Measurements from ENCODE around the gene SPRR2G. TPM values are rescaled to one million over a fixed set of nuclear protein-coding genes. Genes with fewer than 3 reads are reported as not detected.
"Not testable (repeated sequence)": the region's sequence is repeated elsewhere in the genome, so short reads cannot be mapped to it uniquely, and the experiment has no call there.

The SPRR2G gene
- total RNA-seq, 5 donors from 2014 or later (not counting 1 experiment from before 2014, with no cell fraction given) = not detected

DNA sequence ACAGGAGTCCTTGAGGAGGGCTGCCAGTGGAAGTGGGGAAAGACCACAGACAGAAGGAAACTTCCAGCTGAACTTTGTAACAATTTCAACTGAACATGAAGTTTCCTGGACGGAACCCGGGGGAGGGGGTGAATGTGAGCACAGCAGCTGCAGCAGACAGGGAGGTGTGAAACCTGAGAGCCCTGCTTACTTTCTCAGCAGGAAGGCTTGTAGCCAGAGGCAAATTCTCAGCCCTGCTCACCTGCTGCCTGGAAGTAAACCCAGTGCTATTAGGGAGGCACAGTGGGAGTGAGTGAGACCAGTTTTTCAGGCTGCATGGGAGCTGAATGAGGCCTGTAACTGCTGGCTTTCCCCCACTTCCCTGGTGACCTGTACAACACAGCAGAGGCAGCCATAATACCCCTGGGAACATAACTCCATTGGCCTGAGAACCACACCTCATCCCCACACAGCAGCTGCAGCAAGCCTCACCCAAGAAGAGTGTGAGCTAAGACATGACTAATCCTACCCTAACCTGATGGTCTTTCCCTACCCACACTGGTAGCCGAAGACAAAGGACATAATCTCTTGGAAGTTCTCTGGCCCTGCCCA, 27.8 kb downstream of the SPRR2G start:
- H3K36me3 Mint-ChIP-seq = no peaks in the 10 kb centered on the region
- ATAC-seq (replicated peaks in 1 of 4) = no peak
- POLR2A ChIA-PET = no interaction called here

DNA sequence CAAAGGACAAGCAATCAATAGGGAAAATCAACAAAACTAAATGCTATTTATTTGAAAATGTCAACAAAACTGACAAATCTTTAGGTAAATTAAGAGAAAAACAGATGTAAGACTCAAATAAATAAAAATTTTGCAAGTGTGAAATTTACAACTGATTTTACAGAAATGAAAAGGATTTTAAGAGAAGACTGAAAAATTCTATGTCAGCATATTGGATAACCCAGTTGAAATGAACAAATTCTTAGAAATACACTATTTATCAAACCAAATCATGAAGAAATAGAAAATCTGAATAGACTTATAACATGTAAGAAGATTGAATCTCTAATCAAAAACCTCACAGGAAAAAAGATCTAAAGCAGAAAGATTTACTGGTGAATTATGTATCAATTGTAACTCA, 29.7 kb downstream of the SPRR2G start:
- Mint-ChIP-seq H3K27ac (no peak overlapping the region), H3K36me3 (no peaks in the 10 kb centered on the region), H3K9me3 (peaks cover 12 to 19% (median 15%) of the 10 kb centered on the region in 3 donors), H3K4me1 (no peaks in the 10 kb centered on the region), H3K27me3 (peaks cover 23 to 28% of the 10 kb centered on the region in 2 donors), H3K4me3 (no peak overlapping the region)
- H3K27me3 ChIP-seq (replicated peaks in 1 of 2; ENCODE audit: control insufficient read depth in 2 of 2, extremely low read depth in 1 of 2, insufficient read depth in 2 of 2, low read length in 1 of 2) = peaks cover 2 to 4% of the 10 kb centered on the region in 2 experiments
- no peak for DNase-seq
- ChIA-PET POLR2A (no interaction called here), CTCF (no interaction called here)
- no peak for ATAC-seq (replicated peaks in 1 of 4)
- H3K4me1 ChIP-seq (ENCODE audit: control insufficient read depth in 1 of 2, extremely low read depth in 1 of 2, insufficient read depth in 2 of 2, low read length in 2 of 2) = no peaks in the 10 kb centered on the region
- no peak overlapping the region for H3K27ac ChIP-seq (ENCODE audit: low read length)
- H3K36me3 ChIP-seq (ENCODE audit: control insufficient read depth in 2 of 2, extremely low read depth in 1 of 2, insufficient read depth in 1 of 2, low read length in 1 of 2) = no peaks in the 10 kb centered on the region
- no peak overlapping the region for H3K4me3 ChIP-seq (ENCODE audit: control insufficient read depth in 1 of 2, extremely low read depth in 1 of 2, low read length in 1 of 2)
- no peaks in the 10 kb centered on the region for H3K9me3 ChIP-seq

More for the DNA sequence above, 27.8 kb downstream of the SPRR2G start:
- Mint-ChIP-seq H3K27me3 (peaks cover 16 to 19% of the 10 kb centered on the region in 2 donors), H3K4me3 (no peak overlapping the region), H3K9me3 (peaks cover 15 to 19% (median 15%) of the 10 kb centered on the region in 3 donors), H3K4me1 (no peaks in the 10 kb centered on the region), H3K27ac (no peak overlapping the region)
- 62% methylated on average over 3 of the region's 3 CpGs for WGBS (ENCODE audit: insufficient coverage)
- H3K36me3 ChIP-seq (ENCODE audit: control insufficient read depth in 2 of 2, extremely low read depth in 1 of 2, insufficient read depth in 1 of 2, low read length in 1 of 2) = no peaks in the 10 kb centered on the region
- DNase-seq = no peak
- no peaks in the 10 kb centered on the region for H3K4me1 ChIP-seq (ENCODE audit: control insufficient read depth in 1 of 2, extremely low read depth in 1 of 2, insufficient read depth in 2 of 2, low read length in 2 of 2)
- CTCF ChIA-PET = interaction anchor here in 1 of 2 donors (0.7 kb wide), 1 partner anchor 546 kb away, joined by 4 read pairs; no protein-coding TSS in a partner anchor
- no peak overlapping the region for H3K4me3 ChIP-seq (ENCODE audit: control insufficient read depth in 1 of 2, extremely low read depth in 1 of 2, low read length in 1 of 2)
- H3K27me3 ChIP-seq (replicated peaks in 1 of 2; ENCODE audit: control insufficient read depth in 2 of 2, extremely low read depth in 1 of 2, insufficient read depth in 2 of 2, low read length in 1 of 2) = peaks cover 2 to 4% of the 10 kb centered on the region in 2 experiments
- no peaks in the 10 kb centered on the region for H3K9me3 ChIP-seq
- no peak overlapping the region for H3K27ac ChIP-seq (ENCODE audit: low read length)

DNA sequence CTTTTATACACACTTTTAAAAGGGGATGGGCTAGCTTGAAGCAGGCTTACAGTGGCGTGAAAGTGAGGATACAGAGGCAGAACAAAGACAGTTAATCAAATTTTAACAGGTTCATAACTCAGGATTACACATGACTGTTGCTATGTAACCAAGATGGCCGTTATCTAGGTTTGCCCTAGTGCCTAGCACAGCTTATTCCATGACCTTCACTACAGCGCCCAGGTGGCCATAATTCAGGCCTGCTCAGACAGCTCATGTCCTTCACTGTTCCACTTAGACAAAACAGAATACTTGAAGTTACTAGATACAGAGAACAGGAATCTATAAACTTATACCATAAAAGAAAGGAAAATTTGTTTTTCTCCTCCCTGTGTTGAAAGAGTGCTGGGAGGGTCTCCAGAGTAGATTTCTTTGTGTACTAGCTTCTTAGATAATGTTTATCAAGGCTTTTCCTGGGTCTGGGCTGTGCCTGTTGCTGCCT, 31.2 kb downstream of the SPRR2G start:
- H3K9me3 ChIP-seq = no peaks in the 10 kb centered on the region
- Mint-ChIP-seq H3K9me3 (peaks cover 0 to 5% (median 1%) of the 10 kb centered on the region in 3 donors), H3K4me1 (no peaks in the 10 kb centered on the region), H3K4me3 (no peak overlapping the region), H3K27me3 (peaks cover 28 to 38% of the 10 kb centered on the region in 2 donors), H3K36me3 (no peaks in the 10 kb centered on the region), H3K27ac (no peak overlapping the region)
- DNase-seq (no peak), ATAC-seq (replicated peaks in 1 of 4) (no peak)
- POLR2A ChIA-PET = no interaction called here
- no peak overlapping the region for H3K27ac ChIP-seq (ENCODE audit: low read length)
- no peaks in the 10 kb centered on the region for H3K36me3 ChIP-seq (ENCODE audit: control insufficient read depth in 2 of 2, extremely low read depth in 1 of 2, insufficient read depth in 1 of 2, low read length in 1 of 2)
- 63% methylated on average over 1 of the region's 3 CpGs for WGBS (ENCODE audit: insufficient coverage)
- H3K4me1 ChIP-seq (ENCODE audit: control insufficient read depth in 1 of 2, extremely low read depth in 1 of 2, insufficient read depth in 2 of 2, low read length in 2 of 2) = no peaks in the 10 kb centered on the region
- peaks cover 2 to 8% of the 10 kb centered on the region in 2 experiments for H3K27me3 ChIP-seq (replicated peaks in 1 of 2; ENCODE audit: control insufficient read depth in 2 of 2, extremely low read depth in 1 of 2, insufficient read depth in 2 of 2, low read length in 1 of 2)
- no peak overlapping the region for H3K4me3 ChIP-seq (ENCODE audit: control insufficient read depth in 1 of 2, extremely low read depth in 1 of 2, low read length in 1 of 2)
- CTCF ChIA-PET = no interaction called here

DNA sequence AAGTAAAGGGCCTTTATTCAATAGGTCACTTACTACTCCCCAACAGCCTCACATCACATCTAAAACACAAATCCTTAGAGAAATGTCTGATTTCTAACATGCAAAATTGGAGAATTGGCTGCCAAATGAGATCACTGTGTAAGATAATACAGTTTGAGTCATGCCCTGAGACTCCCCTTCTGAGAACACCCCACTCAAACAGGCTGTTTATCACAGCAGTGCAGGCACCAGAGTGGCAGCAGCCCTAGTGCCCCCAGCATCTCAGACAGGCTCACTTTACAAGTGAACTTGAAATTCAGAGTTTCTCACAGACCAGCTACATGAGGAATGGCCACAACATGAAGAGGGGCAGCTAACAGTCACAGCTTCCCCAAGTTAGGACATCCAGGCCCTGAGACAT, 35.4 kb downstream of the SPRR2G start:
- H3K36me3 ChIP-seq (ENCODE audit: control insufficient read depth in 2 of 2, extremely low read depth in 1 of 2, insufficient read depth in 1 of 2, low read length in 1 of 2); ATAC-seq (replicated peaks in 1 of 4); H3K9me3 Mint-ChIP-seq; H3K9me3 ChIP-seq; CTCF ChIA-PET; DNase-seq; POLR2A ChIA-PET; H3K27ac ChIP-seq (ENCODE audit: low read length); H3K4me3 Mint-ChIP-seq; H3K4me1 ChIP-seq (ENCODE audit: control insufficient read depth in 1 of 2, extremely low read depth in 1 of 2, insufficient read depth in 2 of 2, low read length in 2 of 2); H3K36me3 Mint-ChIP-seq; H3K4me3 ChIP-seq (ENCODE audit: control insufficient read depth in 1 of 2, extremely low read depth in 1 of 2, low read length in 1 of 2); H3K27ac Mint-ChIP-seq; H3K27me3 ChIP-seq (replicated peaks in 1 of 2; ENCODE audit: control insufficient read depth in 2 of 2, extremely low read depth in 1 of 2, insufficient read depth in 2 of 2, low read length in 1 of 2); H3K4me1 Mint-ChIP-seq: not testable (repeated sequence)
- H3K27me3 Mint-ChIP-seq = peaks cover 33 to 37% of the 10 kb centered on the region in 2 donors

DNA sequence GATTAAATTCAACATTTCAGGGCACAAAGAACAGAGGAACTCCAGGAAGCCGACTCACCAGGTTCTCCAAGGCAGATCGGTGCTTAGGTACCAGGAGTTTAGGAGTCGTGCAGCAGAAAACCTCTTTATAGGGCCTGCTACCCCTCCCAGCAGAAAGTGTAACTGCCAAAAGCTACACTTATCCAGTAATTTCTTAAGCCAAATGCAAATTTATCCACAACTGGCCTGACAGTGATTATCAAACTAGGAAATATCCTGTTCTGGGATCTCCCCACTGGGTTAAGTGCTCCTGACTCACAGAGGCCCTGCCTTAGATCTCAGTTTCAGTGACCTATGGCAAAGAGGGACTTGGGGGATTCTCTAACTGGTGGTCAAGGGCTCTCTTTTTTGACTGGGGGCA, 37.3 kb downstream of the SPRR2G start, which contains the start of gene SPRR2F:
TSS of gene SPRR2F (minus strand) at position 101 of the 400 bp plus-strand sequence. CDS start 783 bp downstream, outside the sequence.
- ChIA-PET CTCF (no interaction called here), POLR2A (no interaction called here)
- Mint-ChIP-seq H3K27me3 (peaks cover 29 to 31% of the 10 kb centered on the region in 2 donors), H3K36me3 (no peaks in the 10 kb centered on the region), H3K9me3 (peaks cover 0 to 1% (median 0%) of the 10 kb centered on the region in 3 donors), H3K27ac (no peak within 1 kb of the TSS), H3K4me3 (no peak within 1 kb of the TSS), H3K4me1 (no peaks in the 10 kb centered on the region)
- Histone ChIP-seq H3K36me3 (ENCODE audit: control insufficient read depth in 2 of 2, extremely low read depth in 1 of 2, insufficient read depth in 1 of 2, low read length in 1 of 2) (no peaks in the 10 kb centered on the region), H3K9me3 (no peaks in the 10 kb centered on the region), H3K4me1 (ENCODE audit: control insufficient read depth in 1 of 2, extremely low read depth in 1 of 2, insufficient read depth in 2 of 2, low read length in 2 of 2) (no peaks in the 10 kb centered on the region), H3K27me3 (replicated peaks in 1 of 2; ENCODE audit: control insufficient read depth in 2 of 2, extremely low read depth in 1 of 2, insufficient read depth in 2 of 2, low read length in 1 of 2) (peaks cover 0 to 7% of the 10 kb centered on the region in 2 experiments), H3K27ac (ENCODE audit: low read length) (no peak within 1 kb of the TSS), H3K4me3 (ENCODE audit: control insufficient read depth in 1 of 2, extremely low read depth in 1 of 2, low read length in 1 of 2) (no peak within 1 kb of the TSS)
- DNase-seq (no peak), ATAC-seq (replicated peaks in 1 of 4) (no peak)
- 70% methylated on average over 2 of the region's 3 CpGs for WGBS (ENCODE audit: insufficient coverage)

DNA sequence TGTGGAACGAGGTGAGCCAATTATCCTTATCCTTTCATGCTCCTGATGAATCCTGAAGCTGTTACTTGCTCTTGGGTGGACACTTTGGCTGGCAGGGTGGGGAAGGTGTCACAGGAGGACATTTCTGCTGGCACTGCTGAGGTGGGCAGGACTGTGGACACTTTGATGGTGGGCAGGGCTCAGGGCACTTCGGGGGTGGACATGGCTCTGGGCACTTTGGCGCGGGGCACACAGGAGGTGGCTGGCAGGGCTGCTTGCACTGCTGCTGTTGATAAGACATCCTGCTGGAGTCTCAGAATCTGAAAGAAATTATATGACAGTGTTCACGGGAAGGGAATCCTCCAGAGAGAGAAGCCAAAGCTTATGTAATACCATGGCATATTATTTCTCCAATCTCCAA, 38.2 kb downstream of the SPRR2G start:
- H3K9me3 Mint-ChIP-seq; POLR2A ChIA-PET; H3K4me3 ChIP-seq (ENCODE audit: control insufficient read depth in 1 of 2, extremely low read depth in 1 of 2, low read length in 1 of 2); H3K4me3 Mint-ChIP-seq; H3K4me1 ChIP-seq (ENCODE audit: control insufficient read depth in 1 of 2, extremely low read depth in 1 of 2, insufficient read depth in 2 of 2, low read length in 2 of 2); H3K36me3 ChIP-seq (ENCODE audit: control insufficient read depth in 2 of 2, extremely low read depth in 1 of 2, insufficient read depth in 1 of 2, low read length in 1 of 2); H3K27ac Mint-ChIP-seq; H3K36me3 Mint-ChIP-seq; CTCF ChIA-PET; ATAC-seq (replicated peaks in 1 of 4); H3K9me3 ChIP-seq; DNase-seq; H3K27ac ChIP-seq (ENCODE audit: low read length); H3K27me3 ChIP-seq (replicated peaks in 1 of 2; ENCODE audit: control insufficient read depth in 2 of 2, extremely low read depth in 1 of 2, insufficient read depth in 2 of 2, low read length in 1 of 2); H3K4me1 Mint-ChIP-seq: not testable (repeated sequence)
- 60% methylated on average over 3 of the region's 5 CpGs for WGBS (ENCODE audit: insufficient coverage)
- H3K27me3 Mint-ChIP-seq = peaks cover 23 to 27% of the 10 kb centered on the region in 2 donors
